ENCODE data around the gene SLC46A2. TPM values are rescaled to one million over a fixed set of nuclear protein-coding genes. Genes with fewer than 3 reads are reported as not detected.

Gene SLC46A2
- total RNA-seq, 8 experiments from 2014 or later = 0.05 to 0.73 (median 0.17) TPM; not detected in 2

DNA sequence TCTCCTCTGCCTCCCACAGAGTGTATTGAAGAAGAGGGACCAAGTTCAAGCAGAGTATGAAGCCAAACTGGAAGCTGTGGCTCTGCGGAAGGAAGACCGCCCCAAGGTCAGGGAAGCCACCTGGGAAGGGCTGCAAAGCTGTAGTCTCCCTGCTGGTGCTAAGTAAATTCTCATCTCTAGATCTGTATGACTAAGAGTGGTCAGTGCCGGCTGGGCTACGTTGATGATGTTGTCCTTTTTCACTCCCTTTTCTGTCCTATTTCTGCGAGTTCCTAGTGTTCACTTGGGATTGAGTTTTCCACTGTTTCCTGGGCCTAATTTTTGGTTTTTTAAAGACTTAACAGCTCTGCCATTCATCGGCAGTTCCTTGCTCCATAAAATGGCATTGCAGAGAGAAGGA lies 39.8 kb downstream of the SLC46A2 start:
- H3K27ac ChIP-seq = no peak overlapping the region
- 60 to 92% (median 90%) methylated on average over 1 to 5 of the region's 6 CpGs; no CpG with 5 or more reads in 3 of the 10 experiments for WGBS, 10 experiments
- H3K4me1 ChIP-seq (replicated peaks in 1 of 2) = no peaks in the 10 kb centered on the region
- no peak for ATAC-seq (replicated peaks in 6 of 8)
- in situ Hi-C loops (cut with MboI; ENCODE audit: low pct_unique_long_range_greater_than_20kb in 2 of 9, low sequenced_read_pairs in 9 of 9, unreplicated experiment in 9 of 9) = no loop called here
- H3K4me3 ChIP-seq = no peak overlapping the region

DNA sequence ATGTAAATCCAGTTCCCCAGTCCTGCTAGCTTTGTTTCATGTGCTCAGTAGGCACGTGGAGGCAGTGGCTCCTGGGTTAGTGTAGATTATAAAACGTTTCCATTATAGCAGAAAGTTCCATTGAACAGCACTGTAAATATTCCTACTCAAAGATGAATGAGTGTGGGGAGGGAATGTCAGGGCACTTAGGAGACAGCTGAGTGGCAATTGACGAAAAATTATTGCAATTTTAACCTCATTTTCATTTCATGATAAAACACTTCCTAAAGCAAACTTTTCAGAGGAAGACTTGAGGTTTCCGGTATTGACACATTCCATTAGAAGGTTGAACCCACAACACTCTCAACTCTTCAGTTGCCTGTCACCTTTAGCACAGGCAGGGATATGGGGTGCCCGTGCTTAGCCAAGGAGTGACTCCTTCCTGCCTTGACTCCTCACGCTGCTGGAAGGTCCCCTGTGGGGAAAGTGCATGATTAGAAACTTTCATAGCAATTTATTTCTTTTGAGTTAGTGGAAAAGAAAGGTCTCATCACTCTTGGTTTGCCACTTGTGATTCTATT lies 41.2 kb downstream of the SLC46A2 start:
- Histone ChIP-seq H3K27ac (no peak overlapping the region), H3K4me1 (replicated peaks in 1 of 2) (no peaks in the 10 kb centered on the region), H3K4me3 (no peak overlapping the region)
- in situ Hi-C loops (cut with MboI; ENCODE audit: low pct_unique_long_range_greater_than_20kb in 2 of 9, low sequenced_read_pairs in 9 of 9, unreplicated experiment in 9 of 9) = loop anchor here in 1 of 9 experiments (10.0 kb wide), 1 partner anchor 45 kb away; the partner anchor contains the start of gene SLC46A2
- no peak for ATAC-seq (replicated peaks in 6 of 8)
- 66 to 100% (median 72%) methylated on average over 2 to 5 of the region's 6 CpGs; no CpG with 5 or more reads in 2 of the 10 experiments for WGBS, 10 experiments

DNA sequence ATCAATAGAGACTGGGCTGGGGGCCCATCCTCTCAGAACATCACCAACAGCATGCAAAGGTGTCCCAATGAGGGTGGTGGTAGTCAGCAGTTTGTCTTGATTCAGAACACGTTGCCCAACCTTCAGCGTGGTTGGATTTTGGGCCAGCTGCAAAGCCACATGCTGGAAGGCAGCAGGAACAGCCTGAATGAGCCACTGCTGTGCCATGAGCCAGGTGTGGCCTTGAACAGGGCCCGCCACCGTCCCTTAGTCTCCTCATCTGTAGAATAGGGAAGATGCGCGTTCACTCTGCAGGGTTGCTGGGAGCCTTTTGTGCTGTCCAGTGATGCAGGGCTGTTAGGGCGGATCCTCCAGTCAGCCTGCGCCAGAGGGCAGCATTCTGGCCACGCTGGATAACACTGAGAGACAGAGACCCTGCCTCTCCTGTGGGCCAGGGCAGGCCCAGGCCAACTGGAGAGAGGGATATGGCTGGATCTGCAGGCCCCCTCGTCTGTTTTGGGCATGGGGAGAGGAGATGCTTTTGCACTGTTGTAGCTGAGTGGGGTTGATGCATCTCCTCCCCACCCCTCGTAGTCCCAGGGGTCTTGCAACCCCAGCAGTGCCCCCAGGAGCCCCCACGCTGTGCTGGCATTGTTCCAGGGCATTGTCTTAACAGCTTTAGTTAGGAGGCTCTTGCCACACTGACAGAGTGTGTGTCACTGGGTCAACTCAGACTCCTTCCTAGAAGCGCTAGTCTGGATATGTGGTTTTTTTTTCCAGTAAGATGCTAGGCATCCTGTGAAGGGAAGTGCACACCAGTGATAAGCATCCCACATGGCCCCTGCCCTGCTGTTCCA lies 42.1 kb downstream of the SLC46A2 start:
- Histone ChIP-seq H3K4me3 (no peak overlapping the region), H3K4me1 (replicated peaks in 1 of 2) (no peaks in the 10 kb centered on the region), H3K27ac (no peak overlapping the region)
- in situ Hi-C loops (cut with MboI; ENCODE audit: low pct_unique_long_range_greater_than_20kb in 2 of 9, low sequenced_read_pairs in 9 of 9, unreplicated experiment in 9 of 9) = loop anchor here in 1 of 9 experiments (10.0 kb wide), 1 partner anchor 46 kb away; the partner anchor contains the start of gene SLC46A2
- WGBS, 10 experiments = 20 to 100% (median 83%) methylated on average over 1 to 6 of the region's 13 CpGs; no CpG with 5 or more reads in 5 of the 10 experiments
- ATAC-seq (replicated peaks in 6 of 8) = no peak

DNA sequence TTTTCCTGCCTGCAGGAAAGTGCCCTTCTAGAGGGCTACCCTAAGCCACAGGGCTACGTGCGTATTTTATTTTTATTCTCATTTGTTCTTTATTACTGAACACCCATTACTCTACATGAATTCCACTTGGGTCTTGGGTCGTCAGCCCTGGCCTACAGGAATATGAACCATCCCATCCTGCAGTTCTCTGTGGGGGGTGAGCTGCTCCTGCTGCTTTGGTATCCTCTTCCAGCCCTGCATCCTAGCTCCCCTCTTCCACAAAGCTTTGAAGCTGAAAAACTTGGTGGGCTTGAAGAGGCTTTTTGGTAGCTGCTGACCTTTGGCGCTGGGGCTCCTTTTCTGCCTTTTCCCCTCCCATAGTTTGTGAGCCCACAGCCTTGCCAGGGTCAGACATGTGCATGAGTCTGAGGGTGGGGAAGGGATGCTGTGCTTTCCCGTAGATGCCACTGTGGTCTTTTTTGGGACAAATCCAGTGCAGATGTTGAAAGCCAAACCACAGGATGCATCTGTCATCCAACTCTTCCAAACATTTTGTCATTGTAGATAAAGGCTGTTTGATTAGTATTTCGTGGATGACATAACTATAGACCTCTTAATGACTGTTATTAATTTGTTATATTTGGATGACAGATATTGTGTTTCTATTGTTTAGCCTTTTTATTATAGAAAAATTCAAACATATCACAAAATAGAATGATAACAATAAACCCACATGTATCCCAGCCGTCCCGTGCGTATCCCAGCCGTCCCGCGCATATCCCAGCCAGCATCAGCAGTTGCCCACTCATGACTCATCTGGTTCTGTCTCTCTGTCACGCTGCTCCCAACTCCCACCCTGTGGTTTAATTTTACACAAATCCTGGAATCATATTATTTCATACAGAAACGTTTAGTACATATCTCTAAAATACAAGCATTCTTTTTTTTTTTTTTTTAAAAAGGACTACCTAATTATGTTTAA lies 43.9 kb downstream of the SLC46A2 start:
- no peak overlapping the region for H3K27ac ChIP-seq
- 28 to 96% (median 78%) methylated on average over 5 to 14 of the region's 14 CpGs for WGBS, 10 experiments

DNA sequence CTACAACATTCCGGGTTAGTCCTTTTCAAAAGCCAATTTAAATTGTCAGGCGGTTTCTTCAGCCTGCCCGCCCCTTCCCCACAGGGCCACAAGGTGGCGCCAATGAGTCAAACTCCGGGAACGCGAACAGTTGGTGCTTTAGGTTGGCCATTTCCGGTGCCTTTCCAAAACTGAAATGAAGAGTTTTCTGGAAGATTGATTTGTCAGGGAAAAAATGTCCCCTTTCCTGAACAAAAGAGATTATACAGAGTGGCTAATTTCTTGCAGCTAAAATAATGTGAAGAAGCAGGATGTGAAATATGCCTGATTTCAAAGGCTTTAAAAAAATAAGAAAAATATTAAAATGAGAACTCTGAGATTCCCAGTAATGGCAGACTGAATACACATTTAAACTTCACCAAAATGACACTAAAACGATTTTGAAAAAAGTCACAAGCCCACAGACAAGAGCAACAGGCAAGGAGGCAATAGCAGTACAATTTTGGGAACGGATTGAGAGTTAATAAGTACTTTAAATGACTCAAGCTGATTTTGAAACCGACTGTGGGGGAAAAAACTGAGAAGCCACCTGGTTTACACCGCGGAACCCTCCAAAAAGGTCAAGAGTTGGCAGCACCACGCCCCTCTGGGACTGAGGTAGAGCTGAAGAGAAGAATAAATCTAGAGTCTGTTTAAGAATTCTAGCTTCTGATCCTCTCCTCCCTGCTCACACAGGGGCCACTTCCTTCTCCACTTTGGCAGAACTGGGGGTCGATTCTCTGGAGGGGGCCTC lies 45.7 kb downstream of the SLC46A2 start:
- in situ Hi-C loops (cut with MboI; ENCODE audit: low pct_unique_long_range_greater_than_20kb in 2 of 9, low sequenced_read_pairs in 9 of 9, unreplicated experiment in 9 of 9) = loop anchor here in 1 of 9 experiments (10.0 kb wide), 1 partner anchor 50 kb away; the partner anchor contains the start of gene SLC46A2
- Histone ChIP-seq H3K4me1 (replicated peaks in 1 of 2) (no peaks in the 10 kb centered on the region), H3K4me3 (no peak overlapping the region), H3K27ac (no peak overlapping the region)
- 10 to 65% (median 42%) methylated on average over 3 to 13 of the region's 15 CpGs for WGBS, 10 experiments
- peak in 4 of 8 experiments; percentile 62 to 89 (median 86) for ATAC-seq (replicated peaks in 6 of 8)

More for the DNA sequence above, 43.9 kb downstream of the SLC46A2 start:
- no peaks in the 10 kb centered on the region for H3K4me1 ChIP-seq (replicated peaks in 1 of 2)
- H3K4me3 ChIP-seq = no peak overlapping the region
- in situ Hi-C loops (cut with MboI; ENCODE audit: low pct_unique_long_range_greater_than_20kb in 2 of 9, low sequenced_read_pairs in 9 of 9, unreplicated experiment in 9 of 9) = loop anchor here in 1 of 9 experiments (10.0 kb wide), 1 partner anchor 48 kb away; the partner anchor contains the start of gene SLC46A2
- peak in 1 of 8 experiments; percentile 24 for ATAC-seq (replicated peaks in 6 of 8)

DNA sequence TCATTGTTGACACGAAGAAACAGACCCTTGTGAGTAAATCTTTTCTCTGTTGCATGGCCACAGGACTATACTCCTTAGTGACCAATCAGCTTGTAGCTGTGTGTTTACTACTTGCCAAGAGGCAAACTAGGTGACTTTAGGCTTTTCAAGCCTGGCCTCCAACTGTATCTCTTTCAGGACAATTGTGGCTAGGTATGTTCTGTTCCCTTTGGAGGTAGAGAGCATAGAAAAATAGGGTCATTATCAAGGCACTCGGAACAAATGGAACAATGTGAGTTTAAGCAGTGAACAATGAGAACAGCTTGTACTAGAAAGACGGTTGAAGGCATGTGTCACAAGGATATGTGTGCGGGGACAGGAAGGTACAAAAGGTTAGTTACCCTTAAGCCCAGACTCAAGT lies 48.1 kb downstream of the SLC46A2 start:
- WGBS, 10 experiments = 80 to 100% (median 95%) methylated on average over 1 to 4 of the region's 4 CpGs; no CpG with 5 or more reads in 1 of the 10 experiments
- no peak overlapping the region for H3K4me3 ChIP-seq
- no peak overlapping the region for H3K27ac ChIP-seq
- in situ Hi-C loops (cut with MboI; ENCODE audit: low pct_unique_long_range_greater_than_20kb in 2 of 9, low sequenced_read_pairs in 9 of 9, unreplicated experiment in 9 of 9) = loop anchor here in 1 of 9 experiments (10.0 kb wide), 1 partner anchor 52 kb away; the partner anchor contains the start of gene SLC46A2
- ATAC-seq (replicated peaks in 6 of 8) = no peak
- H3K4me1 ChIP-seq (replicated peaks in 1 of 2) = no peaks in the 10 kb centered on the region

DNA sequence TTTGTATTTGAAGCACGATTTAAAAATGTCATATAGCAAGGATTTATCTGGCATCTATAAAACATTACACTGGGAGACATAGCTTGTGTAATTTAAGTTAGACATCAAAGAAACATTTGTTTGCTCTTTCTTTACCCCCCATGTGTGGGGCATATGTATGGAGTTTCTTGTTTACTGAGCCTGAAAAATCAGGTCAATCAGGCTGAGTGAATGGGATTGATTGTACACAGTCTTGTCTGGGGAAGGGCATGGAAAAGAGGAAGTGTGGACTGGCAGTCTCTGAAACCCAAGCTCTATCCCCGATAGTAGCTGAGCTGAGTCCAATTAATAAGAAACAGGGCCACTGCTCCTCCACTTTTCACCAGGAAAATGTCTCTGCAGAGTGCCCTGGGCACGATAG lies 49.4 kb downstream of the SLC46A2 start:
- peak in 1 of 8 experiments; percentile 42 for ATAC-seq (replicated peaks in 6 of 8)
- H3K4me1 ChIP-seq (replicated peaks in 1 of 2) = no peaks in the 10 kb centered on the region
- in situ Hi-C loops (cut with MboI; ENCODE audit: low pct_unique_long_range_greater_than_20kb in 2 of 9, low sequenced_read_pairs in 9 of 9, unreplicated experiment in 9 of 9) = loop anchor here in 1 of 9 experiments (10.0 kb wide), 1 partner anchor 54 kb away; the partner anchor contains the start of gene SLC46A2
- no peak overlapping the region for H3K27ac ChIP-seq
- H3K4me3 ChIP-seq = no peak overlapping the region
- 0 to 100% (median 86%) methylated on average over 1 to 3 of the region's 3 CpGs; no CpG with 5 or more reads in 1 of the 10 experiments for whole genome bisulfite sequencing, 10 experiments

DNA sequence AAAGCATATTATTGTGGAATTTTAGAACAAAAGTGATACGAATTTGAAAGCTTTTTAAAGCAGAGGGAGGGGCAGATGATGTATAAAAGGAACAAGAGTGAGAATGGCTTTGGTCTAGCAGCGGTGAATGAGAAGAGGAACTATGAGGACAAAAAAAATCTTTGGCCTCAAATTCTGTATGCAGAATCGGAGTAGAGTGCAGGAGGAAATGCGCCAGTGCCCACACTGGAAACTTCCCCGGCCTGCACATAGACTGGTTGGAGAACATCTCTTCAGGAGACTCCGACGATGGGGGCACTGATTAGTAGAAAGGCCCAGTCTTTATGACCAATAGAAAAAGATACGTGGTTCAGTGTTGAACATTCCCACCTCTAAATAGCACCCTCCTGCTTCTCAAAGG lies 51.3 kb downstream of the SLC46A2 start:
- in situ Hi-C loops (cut with MboI; ENCODE audit: low pct_unique_long_range_greater_than_20kb in 2 of 9, low sequenced_read_pairs in 9 of 9, unreplicated experiment in 9 of 9) = no loop called here
- 81 to 100% (median 88%) methylated on average over 1 to 8 of the region's 8 CpGs for WGBS, 10 experiments
- Histone ChIP-seq H3K27ac (no peak overlapping the region), H3K4me1 (replicated peaks in 1 of 2) (no peaks in the 10 kb centered on the region), H3K4me3 (no peak overlapping the region)
- no peak for ATAC-seq (replicated peaks in 6 of 8)

DNA sequence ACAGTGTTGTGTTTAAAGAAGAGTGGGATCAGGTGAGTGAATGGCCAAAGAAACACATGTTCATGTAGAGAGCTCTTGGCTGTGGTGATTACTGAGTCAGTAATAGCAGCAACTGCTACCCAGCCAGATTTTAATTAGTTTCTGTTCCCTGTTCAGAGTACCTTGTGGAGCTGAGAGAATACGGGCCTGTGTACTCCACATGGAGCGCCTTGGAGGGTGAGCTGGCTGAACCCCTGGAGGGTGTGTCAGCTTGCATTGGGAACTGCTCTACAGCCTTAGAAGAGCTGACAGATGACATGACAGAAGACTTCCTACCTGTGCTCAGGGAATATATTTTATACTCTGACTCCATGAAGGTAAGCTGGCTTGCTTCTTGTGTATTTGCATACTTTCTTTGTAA lies 52.3 kb downstream of the SLC46A2 start:
- WGBS, 10 experiments = 81 to 100% (median 100%) methylated on average over 1 to 2 of the region's 2 CpGs; no CpG with 5 or more reads in 5 of the 10 experiments
- no peak for ATAC-seq (replicated peaks in 6 of 8)
- H3K27ac ChIP-seq = no peak overlapping the region
- H3K4me3 ChIP-seq = no peak overlapping the region
- in situ Hi-C loops (cut with MboI; ENCODE audit: low pct_unique_long_range_greater_than_20kb in 2 of 9, low sequenced_read_pairs in 9 of 9, unreplicated experiment in 9 of 9) = no loop called here
- no peaks in the 10 kb centered on the region for H3K4me1 ChIP-seq (replicated peaks in 1 of 2)

DNA sequence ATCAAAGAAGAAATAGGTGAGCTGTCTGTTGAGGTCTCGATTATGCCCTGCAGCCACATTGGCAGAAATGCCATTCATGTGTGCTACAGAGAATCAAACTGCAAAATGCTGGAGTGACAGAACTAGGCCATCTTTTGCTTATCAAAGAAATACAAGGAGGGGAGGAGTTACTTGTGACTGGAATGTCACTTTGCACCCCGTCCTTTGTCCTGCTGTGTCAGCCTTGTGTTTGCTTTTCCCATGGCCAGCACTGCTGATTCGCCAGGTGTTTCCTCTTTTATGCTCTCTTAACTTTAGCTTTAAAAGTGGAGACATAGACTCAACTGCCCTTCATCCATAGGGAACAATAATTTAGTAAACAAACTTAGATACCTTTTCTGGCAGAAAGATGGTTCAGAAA lies 54.3 kb downstream of the SLC46A2 start:
- no peak for ATAC-seq (replicated peaks in 6 of 8)
- Histone ChIP-seq H3K4me1 (replicated peaks in 1 of 2) (no peaks in the 10 kb centered on the region), H3K4me3 (no peak overlapping the region), H3K27ac (no peak overlapping the region)
- in situ Hi-C loops (cut with MboI; ENCODE audit: low pct_unique_long_range_greater_than_20kb in 2 of 9, low sequenced_read_pairs in 9 of 9, unreplicated experiment in 9 of 9) = no loop called here
- WGBS, 10 experiments = 60 to 100% (median 85%) methylated on average over 1 to 3 of the region's 3 CpGs; no CpG with 5 or more reads in 2 of the 10 experiments

DNA sequence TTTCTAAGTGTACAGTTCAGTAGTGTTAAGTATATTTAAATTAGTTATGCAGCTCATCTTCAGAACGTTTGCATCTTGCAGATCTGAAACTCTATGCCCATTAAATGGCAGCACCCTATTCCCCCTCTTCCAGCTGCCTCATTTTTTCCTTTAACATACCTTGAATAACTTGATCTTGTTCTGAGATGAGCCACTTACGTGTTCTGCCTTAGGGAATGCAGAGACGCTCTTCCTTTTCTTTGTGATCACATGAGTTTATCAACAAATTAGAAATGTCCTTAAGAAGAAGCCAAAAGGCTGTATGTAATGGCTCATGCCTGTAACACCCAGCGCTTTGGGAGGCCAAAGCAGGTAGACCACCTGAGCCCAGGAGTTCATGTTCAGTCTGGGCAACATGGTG lies 57.6 kb downstream of the SLC46A2 start:
- peak in 1 of 8 experiments; percentile 24 for ATAC-seq (replicated peaks in 6 of 8)
- H3K4me3 ChIP-seq = no peak overlapping the region
- in situ Hi-C loops (cut with MboI; ENCODE audit: low pct_unique_long_range_greater_than_20kb in 2 of 9, low sequenced_read_pairs in 9 of 9, unreplicated experiment in 9 of 9) = no loop called here
- no peaks in the 10 kb centered on the region for H3K4me1 ChIP-seq (replicated peaks in 1 of 2)
- H3K27ac ChIP-seq = no peak overlapping the region
- 30 to 100% (median 84%) methylated on average over 1 to 4 of the region's 4 CpGs; no CpG with 5 or more reads in 3 of the 10 experiments for WGBS, 10 experiments

DNA sequence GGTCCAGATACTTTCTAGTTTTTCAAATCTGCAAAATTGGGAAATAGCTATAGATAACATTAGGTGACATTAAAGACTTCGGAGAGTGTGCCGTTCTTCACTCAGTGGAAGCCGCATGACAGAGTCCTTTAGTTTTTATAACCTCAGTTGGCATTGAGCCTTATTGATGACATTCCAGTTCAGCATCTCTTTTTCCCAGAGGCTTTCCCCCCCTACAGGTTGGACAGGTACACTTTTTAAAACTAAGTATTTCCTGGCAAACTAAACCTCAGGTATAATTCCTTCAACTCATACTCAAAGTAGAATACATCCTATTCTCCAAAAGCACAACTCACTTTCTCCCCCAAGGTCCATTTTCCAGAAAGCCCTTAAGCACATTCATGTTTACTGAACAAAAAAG lies 58.7 kb downstream of the SLC46A2 start:
- in situ Hi-C loops (cut with MboI; ENCODE audit: low pct_unique_long_range_greater_than_20kb in 2 of 9, low sequenced_read_pairs in 9 of 9, unreplicated experiment in 9 of 9) = no loop called here
- no peak overlapping the region for H3K4me3 ChIP-seq
- no peak for ATAC-seq (replicated peaks in 6 of 8)
- H3K4me1 ChIP-seq (replicated peaks in 1 of 2) = no peaks in the 10 kb centered on the region
- H3K27ac ChIP-seq = no peak overlapping the region
- 50 to 100% (median 96%) methylated on average over 1 to 3 of the region's 3 CpGs; no CpG with 5 or more reads in 2 of the 10 experiments for WGBS, 10 experiments
